Measurements from ENCODE around the gene SLC38A9. TPM values are rescaled to one million over a fixed set of nuclear protein-coding genes. Genes with fewer than 3 reads are reported as not detected.
"Not testable (repeated sequence)": the region's sequence is repeated elsewhere in the genome, so short reads cannot be mapped to it uniquely, and the experiment has no call there.

The SLC38A9 gene
- total and polyA plus RNA-seq, 5 donors from 2014 or later = 16.3 to 21.1 (median 20.3) TPM

DNA sequence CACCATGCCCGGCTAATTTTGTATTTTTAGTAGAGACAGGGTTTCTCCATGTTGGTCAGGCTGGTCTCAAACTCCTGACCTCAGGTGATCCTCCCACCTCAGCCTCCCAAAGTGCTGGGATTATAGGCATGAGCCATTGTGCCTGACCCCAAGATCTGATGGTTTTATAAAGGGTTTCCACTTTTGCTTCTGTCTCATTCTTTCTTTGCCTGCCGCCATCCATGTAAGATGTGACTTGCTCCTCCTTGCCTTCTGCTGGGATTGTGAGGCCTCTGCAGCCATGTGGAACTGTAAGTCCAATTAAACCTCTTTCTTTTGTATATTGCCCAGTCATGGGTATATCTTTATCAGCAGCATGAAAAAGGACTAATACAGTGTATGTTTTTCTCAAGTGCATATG, 6.9 kb upstream of the SLC38A9 start:
- ATAC-seq (ENCODE audit: low read depth in 2 of 2); H3K9me3 ChIP-seq (ENCODE audit: control insufficient read depth in 2 of 2, low read length in 2 of 2); H3K4me1 ChIP-seq (ENCODE audit: control insufficient read depth, insufficient read depth, low read length, poor library complexity, severe bottlenecking); H3K4me3 ChIP-seq (ENCODE audit: low read depth, low read length); H3K4me1 Mint-ChIP-seq; DNase-seq; H3K36me3 Mint-ChIP-seq; H3K27ac Mint-ChIP-seq; H3K27me3 ChIP-seq (ENCODE audit: control insufficient read depth, insufficient read depth, low read length); H3K36me3 ChIP-seq (ENCODE audit: control insufficient read depth, insufficient read depth, low read length); H3K27ac ChIP-seq (ENCODE audit: insufficient read depth, low read length, poor library complexity, severe bottlenecking); H3K4me3 Mint-ChIP-seq: not testable (repeated sequence)
- Mint-ChIP-seq H3K27me3 (peaks cover 31% of the 10 kb centered on the region), H3K9me3 (peaks cover 0 to 11% (median 3%) of the 10 kb centered on the region in 7 donors)

DNA sequence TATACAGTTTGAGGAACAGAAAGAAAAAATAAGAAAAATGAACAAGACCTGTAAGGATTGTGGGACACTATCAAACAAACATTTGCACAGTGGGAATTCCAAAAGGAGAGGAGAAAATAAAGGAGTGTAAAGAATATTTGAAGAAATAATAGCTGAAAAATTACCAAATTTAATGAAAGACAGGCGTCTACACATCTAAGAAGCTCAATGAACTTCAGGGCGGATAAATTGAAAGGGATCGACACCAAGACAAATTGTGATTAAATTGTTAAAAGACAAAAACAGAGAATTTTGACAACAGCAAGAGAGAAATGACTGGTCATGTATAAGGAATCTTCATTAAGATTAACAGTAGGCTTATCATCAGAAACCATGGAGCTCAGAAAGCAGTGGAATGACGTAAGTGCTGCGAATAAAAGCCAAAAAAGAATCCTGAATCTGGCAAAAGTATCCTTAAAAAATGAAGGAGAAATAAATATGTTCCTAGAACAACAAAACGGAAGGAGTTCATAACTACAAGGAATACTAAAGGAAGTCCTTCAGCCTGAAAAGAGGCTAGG, 3.5 kb upstream of the SLC38A9 start:
- ATAC-seq (ENCODE audit: low read depth in 2 of 2) (no peak), DNase-seq (no peak)
- Mint-ChIP-seq H3K27ac (no peak overlapping the region), H3K4me3 (peak overlapping the region in 2 of 4 donors; percentile 4 to 39), H3K4me1 (peaks cover 4 to 21% (median 14%) of the 10 kb centered on the region in 4 donors), H3K9me3 (peaks cover 0 to 11% (median 2%) of the 10 kb centered on the region in 7 donors), H3K27me3 (peaks cover 24% of the 10 kb centered on the region), H3K36me3 (peaks cover 14% of the 10 kb centered on the region)
- peaks cover 15% of the 10 kb centered on the region for H3K4me1 ChIP-seq (ENCODE audit: control insufficient read depth, insufficient read depth, low read length, poor library complexity, severe bottlenecking)
- peaks cover 5% of the 10 kb centered on the region for H3K27me3 ChIP-seq (ENCODE audit: control insufficient read depth, insufficient read depth, low read length)
- no peak overlapping the region for H3K4me3 ChIP-seq (ENCODE audit: low read depth, low read length)
- H3K27ac ChIP-seq (ENCODE audit: insufficient read depth, low read length, poor library complexity, severe bottlenecking) = no peak overlapping the region
- no peaks in the 10 kb centered on the region for H3K36me3 ChIP-seq (ENCODE audit: control insufficient read depth, insufficient read depth, low read length)
- H3K9me3 ChIP-seq (ENCODE audit: control insufficient read depth in 2 of 2, low read length in 2 of 2) = no peaks in the 10 kb centered on the region

DNA sequence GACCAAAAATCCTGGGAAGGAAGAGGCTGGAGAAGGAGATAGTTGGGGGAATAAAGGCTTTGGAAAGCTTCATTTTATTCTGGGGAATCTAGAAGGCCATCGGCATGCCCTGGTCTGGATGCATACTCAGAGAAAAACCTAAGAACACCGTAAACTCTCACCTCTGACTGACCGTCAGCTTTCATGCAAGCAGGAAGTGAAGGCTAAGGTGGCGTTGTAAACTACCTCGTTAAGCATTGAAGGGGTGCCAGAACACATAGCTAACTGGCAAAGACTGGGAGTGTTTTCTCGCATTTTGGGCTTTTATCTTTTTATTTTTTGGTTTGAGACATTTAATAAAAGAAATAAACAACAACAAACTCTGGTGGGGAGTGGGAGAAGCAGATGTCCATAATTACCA, 2.6 kb upstream of the SLC38A9 start:
- peaks cover 5% of the 10 kb centered on the region for H3K27me3 ChIP-seq (ENCODE audit: control insufficient read depth, insufficient read depth, low read length)
- no peak for ATAC-seq (ENCODE audit: low read depth in 2 of 2)
- H3K4me3 Mint-ChIP-seq = peak overlapping the region in 3 of 4 donors; percentile 19 to 37 (median 30)

DNA sequence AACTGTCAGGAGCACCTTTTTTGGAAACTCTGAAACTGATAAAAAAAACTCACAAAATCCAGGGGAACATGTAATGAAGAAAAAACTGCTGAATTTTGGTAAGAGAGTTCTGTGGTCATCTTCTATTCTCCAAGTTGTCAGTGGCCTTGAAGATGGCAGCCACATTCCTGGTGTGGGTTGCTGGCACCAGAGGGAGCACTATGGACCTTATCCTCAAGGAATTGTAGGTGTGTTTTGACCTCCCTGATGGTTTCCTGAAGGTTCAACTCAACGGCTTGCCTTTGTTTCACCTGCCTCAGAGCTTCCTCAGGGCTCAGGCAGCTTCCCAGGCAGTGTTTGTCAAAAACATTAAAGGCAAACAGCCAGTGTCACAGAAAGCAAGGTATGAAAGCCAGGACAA, 2.2 kb upstream of the SLC38A9 start:
- H3K27ac ChIP-seq (ENCODE audit: insufficient read depth, low read length, poor library complexity, severe bottlenecking) = no peak overlapping the region
- peaks cover 18% of the 10 kb centered on the region for H3K4me1 ChIP-seq (ENCODE audit: control insufficient read depth, insufficient read depth, low read length, poor library complexity, severe bottlenecking)
- Mint-ChIP-seq H3K4me3 (peak overlapping the region in 2 of 4 donors; percentile 37 to 65), H3K27me3 (peaks cover 17% of the 10 kb centered on the region), H3K27ac (no peak overlapping the region), H3K4me1 (peaks cover 5 to 24% (median 14%) of the 10 kb centered on the region in 4 donors), H3K36me3 (peaks cover 14% of the 10 kb centered on the region), H3K9me3 (peaks cover 0 to 11% (median 2%) of the 10 kb centered on the region in 7 donors)
- no peaks in the 10 kb centered on the region for H3K9me3 ChIP-seq (ENCODE audit: control insufficient read depth in 2 of 2, low read length in 2 of 2)
- no peak for ATAC-seq (ENCODE audit: low read depth in 2 of 2)
- H3K36me3 ChIP-seq (ENCODE audit: control insufficient read depth, insufficient read depth, low read length) = no peaks in the 10 kb centered on the region
- DNase-seq = no peak
- peaks cover 5% of the 10 kb centered on the region for H3K27me3 ChIP-seq (ENCODE audit: control insufficient read depth, insufficient read depth, low read length)
- no peak overlapping the region for H3K4me3 ChIP-seq (ENCODE audit: low read depth, low read length)

More for the DNA sequence above, 2.6 kb upstream of the SLC38A9 start:
- Mint-ChIP-seq H3K27me3 (peaks cover 17% of the 10 kb centered on the region), H3K4me1 (peaks cover 4 to 24% (median 14%) of the 10 kb centered on the region in 4 donors), H3K9me3 (peaks cover 0 to 11% (median 2%) of the 10 kb centered on the region in 7 donors), H3K27ac (no peak overlapping the region), H3K36me3 (peaks cover 14% of the 10 kb centered on the region)
- no peak overlapping the region for H3K27ac ChIP-seq (ENCODE audit: insufficient read depth, low read length, poor library complexity, severe bottlenecking)
- no peaks in the 10 kb centered on the region for H3K36me3 ChIP-seq (ENCODE audit: control insufficient read depth, insufficient read depth, low read length)
- H3K4me3 ChIP-seq (ENCODE audit: low read depth, low read length) = no peak overlapping the region
- DNase-seq = no peak
- H3K9me3 ChIP-seq (ENCODE audit: control insufficient read depth in 2 of 2, low read length in 2 of 2) = no peaks in the 10 kb centered on the region
- H3K4me1 ChIP-seq (ENCODE audit: control insufficient read depth, insufficient read depth, low read length, poor library complexity, severe bottlenecking) = peaks cover 15% of the 10 kb centered on the region

DNA sequence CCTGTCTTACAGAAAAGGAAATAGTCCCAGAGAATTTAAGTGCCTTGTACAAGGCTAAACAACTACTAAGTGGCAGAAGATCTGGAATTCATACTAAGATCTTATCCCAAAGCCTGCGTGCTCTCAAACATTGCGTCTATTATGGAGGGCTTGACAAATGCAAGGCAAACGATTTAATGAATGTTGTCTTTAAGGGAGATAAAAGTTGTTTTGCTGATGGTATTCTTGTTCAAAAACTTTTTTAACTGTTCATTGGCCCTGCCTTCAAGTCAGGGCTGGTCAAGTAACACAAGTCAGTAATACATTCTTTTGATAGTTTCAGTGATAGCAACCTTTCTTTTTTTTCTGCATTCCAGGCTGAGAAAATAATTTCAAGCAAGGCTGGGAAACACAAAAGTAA, 1.7 kb upstream of the SLC38A9 start:
- DNase-seq (no peak), ATAC-seq (ENCODE audit: low read depth in 2 of 2) (no peak)
- Histone ChIP-seq H3K36me3 (ENCODE audit: control insufficient read depth, insufficient read depth, low read length) (no peaks in the 10 kb centered on the region), H3K27me3 (ENCODE audit: control insufficient read depth, insufficient read depth, low read length) (peaks cover 5% of the 10 kb centered on the region), H3K9me3 (ENCODE audit: control insufficient read depth in 2 of 2, low read length in 2 of 2) (no peaks in the 10 kb centered on the region), H3K27ac (ENCODE audit: insufficient read depth, low read length, poor library complexity, severe bottlenecking) (no peak overlapping the region), H3K4me3 (ENCODE audit: low read depth, low read length) (no peak overlapping the region), H3K4me1 (ENCODE audit: control insufficient read depth, insufficient read depth, low read length, poor library complexity, severe bottlenecking) (peaks cover 19% of the 10 kb centered on the region)
- H3K36me3 Mint-ChIP-seq = peaks cover 19% of the 10 kb centered on the region
- H3K4me1 Mint-ChIP-seq = peaks cover 9 to 29% (median 18%) of the 10 kb centered on the region in 4 donors
- H3K27ac Mint-ChIP-seq = no peak overlapping the region
- peaks cover 17% of the 10 kb centered on the region for H3K27me3 Mint-ChIP-seq
- peak overlapping the region in 3 of 4 donors; percentile 65 to 82 (median 68) for H3K4me3 Mint-ChIP-seq
- peaks cover 0 to 8% (median 2%) of the 10 kb centered on the region in 7 donors for H3K9me3 Mint-ChIP-seq

DNA sequence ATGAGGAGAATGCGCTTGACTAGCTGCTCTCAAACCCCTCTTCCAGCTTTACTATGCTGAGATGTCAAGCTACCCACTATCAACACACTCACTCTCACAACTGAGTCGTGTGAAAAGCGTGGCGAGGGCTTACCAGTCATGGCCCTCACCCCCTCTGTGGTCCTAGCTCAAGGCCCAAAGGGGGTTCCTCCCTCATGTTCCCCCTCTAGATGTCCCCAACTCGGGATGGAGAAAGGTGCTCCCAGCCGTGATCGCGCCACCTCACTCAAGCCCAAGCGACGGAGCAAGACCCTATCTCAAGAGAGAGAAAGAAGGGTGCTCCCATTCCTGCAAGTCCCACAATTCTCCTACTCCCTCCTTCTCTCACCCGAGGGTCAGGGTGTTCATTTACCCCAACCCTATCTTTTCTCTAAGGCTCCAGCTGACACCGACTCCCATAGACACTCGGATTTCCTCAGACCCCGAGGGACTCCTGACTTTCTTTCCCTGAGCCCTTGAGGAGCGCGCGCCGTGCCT, 559 bp downstream of the SLC38A9 start:
- H3K36me3 Mint-ChIP-seq = peaks cover 26% of the 10 kb centered on the region
- Histone ChIP-seq H3K27ac (ENCODE audit: insufficient read depth, low read length, poor library complexity, severe bottlenecking) (peak overlapping the region; percentile 54), H3K4me3 (ENCODE audit: low read depth, low read length) (peak overlapping the region; percentile 94)

DNA sequence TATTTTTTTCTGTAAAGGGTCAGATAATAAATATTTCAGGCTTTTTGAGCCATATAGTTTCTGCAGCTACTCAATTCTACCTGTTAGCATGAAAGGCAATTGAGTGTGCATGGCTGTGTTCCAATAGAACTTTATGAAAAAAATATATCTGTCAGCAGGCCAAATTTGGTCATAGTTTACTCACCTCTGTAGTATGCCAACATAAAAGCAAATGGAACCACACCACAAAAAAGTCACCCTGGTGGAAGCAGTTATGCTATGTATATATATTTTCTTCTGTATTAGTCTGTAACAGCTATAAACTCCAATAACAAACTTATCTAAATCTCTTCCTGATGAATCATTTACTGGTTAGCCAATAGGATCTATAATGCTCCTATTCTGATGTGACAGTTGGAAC, 3.4 kb downstream of the SLC38A9 start:
- Mint-ChIP-seq H3K9me3 (no peaks in the 10 kb centered on the region), H3K36me3 (peaks cover 25% of the 10 kb centered on the region), H3K4me3 (peak overlapping the region in 2 of 4 donors; percentile 65 to 81), H3K4me1 (peaks cover 27 to 61% (median 41%) of the 10 kb centered on the region in 4 donors), H3K27me3 (no peaks in the 10 kb centered on the region), H3K27ac (no peak overlapping the region)
- Histone ChIP-seq H3K4me3 (ENCODE audit: low read depth, low read length) (no peak overlapping the region), H3K36me3 (ENCODE audit: control insufficient read depth, insufficient read depth, low read length) (peaks cover 8% of the 10 kb centered on the region), H3K9me3 (ENCODE audit: control insufficient read depth in 2 of 2, low read length in 2 of 2) (no peaks in the 10 kb centered on the region), H3K27ac (ENCODE audit: insufficient read depth, low read length, poor library complexity, severe bottlenecking) (no peak overlapping the region), H3K4me1 (ENCODE audit: control insufficient read depth, insufficient read depth, low read length, poor library complexity, severe bottlenecking) (peaks cover 19% of the 10 kb centered on the region), H3K27me3 (ENCODE audit: control insufficient read depth, insufficient read depth, low read length) (no peaks in the 10 kb centered on the region)
- ATAC-seq (ENCODE audit: low read depth in 2 of 2) (no peak), DNase-seq (peak in 1 of 3 donors; percentile 22)

More for the DNA sequence above, 559 bp downstream of the SLC38A9 start:
- Mint-ChIP-seq H3K9me3 (peaks cover 0 to 8% (median 1%) of the 10 kb centered on the region in 7 donors), H3K27ac (peak overlapping the region; percentile 93 to 97 (median 96)), H3K4me3 (peak overlapping the region; percentile 99 to 100 (median 100)), H3K27me3 (peaks cover 9% of the 10 kb centered on the region), H3K4me1 (peaks cover 19 to 49% (median 36%) of the 10 kb centered on the region in 4 donors)
- H3K9me3 ChIP-seq (ENCODE audit: control insufficient read depth in 2 of 2, low read length in 2 of 2) = no peaks in the 10 kb centered on the region
- DNase-seq (peak in 2 of 3 donors; percentile 5 to 9), ATAC-seq (ENCODE audit: low read depth in 2 of 2) (no peak)
- H3K27me3 ChIP-seq (ENCODE audit: control insufficient read depth, insufficient read depth, low read length) = peaks cover 5% of the 10 kb centered on the region
- H3K4me1 ChIP-seq (ENCODE audit: control insufficient read depth, insufficient read depth, low read length, poor library complexity, severe bottlenecking) = peaks cover 19% of the 10 kb centered on the region
- H3K36me3 ChIP-seq (ENCODE audit: control insufficient read depth, insufficient read depth, low read length) = peaks cover 5% of the 10 kb centered on the region

DNA sequence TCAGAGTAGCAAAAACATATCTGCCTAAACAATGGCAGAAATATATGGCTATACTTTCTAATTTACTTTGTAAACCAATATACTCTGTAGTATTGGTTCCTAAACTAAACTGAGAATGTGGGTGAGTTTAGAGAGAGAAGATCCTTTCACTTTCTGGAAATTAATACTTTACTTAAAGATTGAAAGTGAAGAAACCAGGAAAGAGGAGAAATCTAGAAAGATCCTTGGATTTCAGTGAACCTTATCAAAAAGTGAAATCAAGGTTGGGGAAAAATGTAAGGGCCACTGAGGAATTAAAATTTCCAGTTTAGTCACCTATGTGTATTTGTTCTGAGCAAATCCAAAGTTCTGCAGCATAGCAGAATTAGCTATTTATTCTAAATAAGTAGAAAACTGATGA, 5.9 kb downstream of the SLC38A9 start:
- no peaks in the 10 kb centered on the region for H3K27me3 Mint-ChIP-seq

More for the DNA sequence above, 5.9 kb downstream of the SLC38A9 start:
- DNase-seq (no peak), ATAC-seq (ENCODE audit: low read depth in 2 of 2) (no peak)
- Histone ChIP-seq H3K4me3 (ENCODE audit: low read depth, low read length) (no peak overlapping the region), H3K4me1 (ENCODE audit: control insufficient read depth, insufficient read depth, low read length, poor library complexity, severe bottlenecking) (peaks cover 5% of the 10 kb centered on the region), H3K27ac (ENCODE audit: insufficient read depth, low read length, poor library complexity, severe bottlenecking) (no peak overlapping the region), H3K9me3 (ENCODE audit: control insufficient read depth in 2 of 2, low read length in 2 of 2) (no peaks in the 10 kb centered on the region), H3K27me3 (ENCODE audit: control insufficient read depth, insufficient read depth, low read length) (no peaks in the 10 kb centered on the region), H3K36me3 (ENCODE audit: control insufficient read depth, insufficient read depth, low read length) (peaks cover 11% of the 10 kb centered on the region)
- peaks cover 17% of the 10 kb centered on the region for H3K36me3 Mint-ChIP-seq
- no peak overlapping the region for H3K4me3 Mint-ChIP-seq
- H3K27ac Mint-ChIP-seq = peak overlapping the region in 1 of 3 donors; percentile 11
- peaks cover 23 to 51% (median 30%) of the 10 kb centered on the region in 4 donors for H3K4me1 Mint-ChIP-seq
- no peaks in the 10 kb centered on the region for H3K9me3 Mint-ChIP-seq

Measured in CD4-positive, CD25-positive, alpha-beta regulatory T cell (primary cell).